HG02610 (cell line): ENCODE results near the gene NT5C3A.

Experiments used
- ATAC-seq: cut with Tn5 transposase; IDR thresholded peaks from one replicate; pipeline ENCODE4 v1.9.1; 2021; ENCODE audit warnings: mild to moderate bottlenecking, moderate library complexity; ENCODE audit not compliant: unreplicated experiment

NT5C3A gene

DNA sequence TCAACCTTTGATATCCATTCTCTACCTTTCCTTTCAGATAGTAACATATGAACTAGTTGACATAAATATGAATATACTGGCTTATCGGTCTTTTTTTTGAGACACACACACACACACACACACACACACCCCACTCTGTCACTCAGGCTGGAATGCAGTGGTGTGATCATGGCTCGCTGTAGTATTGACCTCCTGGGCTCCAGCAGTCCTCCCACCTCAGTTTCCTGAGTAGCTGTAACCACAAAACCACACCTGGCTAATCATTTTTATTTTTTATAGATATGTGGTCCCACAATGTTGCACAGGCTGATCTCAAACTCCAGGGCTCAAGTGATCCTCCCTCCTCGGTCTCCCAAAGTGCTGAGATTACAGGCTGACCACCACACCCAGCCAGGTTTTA, 14.2 kb upstream of the NT5C3A start:
- no peak for ATAC-seq

DNA sequence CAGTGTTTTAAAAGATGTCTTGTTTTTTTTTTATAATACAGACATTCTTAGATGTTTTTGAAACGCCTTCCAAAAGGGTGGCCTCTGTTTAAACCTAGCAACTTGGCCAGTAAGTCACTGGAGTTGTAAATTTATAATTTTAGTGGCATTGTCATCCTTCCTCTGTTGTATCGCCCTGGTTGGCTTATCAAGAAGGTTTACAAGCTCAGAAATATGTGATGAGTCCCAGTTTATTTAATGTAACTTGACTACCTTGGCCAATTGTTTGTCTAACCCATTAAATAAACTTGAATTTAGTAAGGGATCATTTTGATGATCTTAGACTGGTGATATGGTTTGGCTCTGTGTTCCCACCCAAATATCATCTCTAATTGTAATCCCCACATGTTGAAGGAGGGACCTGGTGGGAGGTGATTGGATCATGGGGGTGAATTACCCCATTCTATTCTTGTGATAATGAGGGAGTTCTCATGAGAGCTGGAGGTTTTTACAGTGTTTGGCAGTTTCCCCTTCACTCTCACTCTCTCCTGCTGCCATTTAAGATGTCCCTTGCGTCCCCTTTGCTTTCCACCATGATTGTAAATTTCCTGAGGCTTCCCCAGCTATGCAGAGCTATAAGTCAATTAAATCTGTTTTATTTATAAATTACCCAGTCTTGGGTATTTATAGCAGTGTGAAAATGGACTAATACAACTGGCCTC, 13.4 kb upstream of the NT5C3A start:
- ATAC-seq, result no peak

DNA sequence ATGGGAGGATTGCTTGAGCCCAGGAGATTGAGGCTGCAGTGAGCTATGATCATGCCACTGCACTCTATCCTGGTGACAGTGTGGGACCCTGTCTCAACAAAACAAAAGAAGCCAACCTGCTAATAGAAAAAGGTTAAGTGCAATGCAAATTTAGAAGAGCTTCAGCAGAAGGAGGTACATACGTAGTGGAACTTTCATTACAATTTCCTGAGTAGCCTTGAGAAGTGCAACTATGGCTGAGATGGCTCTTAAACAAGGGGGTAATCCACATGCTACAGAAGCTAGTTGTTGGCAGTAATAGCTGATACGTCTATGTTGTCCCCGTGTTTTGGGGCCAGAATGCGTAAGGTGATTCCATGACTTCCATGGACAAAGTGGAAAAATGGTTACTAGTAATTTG, 10.7 kb upstream of the NT5C3A start:
- no peak for ATAC-seq

DNA sequence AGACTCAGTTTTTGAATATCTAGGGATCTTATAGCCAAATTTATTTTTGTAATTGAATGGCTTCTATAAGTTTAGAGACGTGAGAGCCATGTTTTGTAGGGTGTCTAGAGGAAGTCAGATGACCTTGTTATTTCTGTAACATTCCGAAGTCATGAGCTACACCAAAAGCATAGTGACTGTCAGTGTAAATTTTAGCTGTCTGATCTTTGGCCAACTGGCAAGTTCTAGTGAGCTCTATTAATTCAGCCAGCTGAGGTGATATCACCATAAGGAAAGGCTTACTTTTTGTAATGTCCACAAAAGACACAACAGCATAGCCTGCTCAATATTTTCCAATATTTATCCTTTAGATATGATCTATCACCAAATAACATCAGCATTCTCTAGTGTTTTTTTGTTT, 9.9 kb upstream of the NT5C3A start:
- ATAC-seq, result no peak

DNA sequence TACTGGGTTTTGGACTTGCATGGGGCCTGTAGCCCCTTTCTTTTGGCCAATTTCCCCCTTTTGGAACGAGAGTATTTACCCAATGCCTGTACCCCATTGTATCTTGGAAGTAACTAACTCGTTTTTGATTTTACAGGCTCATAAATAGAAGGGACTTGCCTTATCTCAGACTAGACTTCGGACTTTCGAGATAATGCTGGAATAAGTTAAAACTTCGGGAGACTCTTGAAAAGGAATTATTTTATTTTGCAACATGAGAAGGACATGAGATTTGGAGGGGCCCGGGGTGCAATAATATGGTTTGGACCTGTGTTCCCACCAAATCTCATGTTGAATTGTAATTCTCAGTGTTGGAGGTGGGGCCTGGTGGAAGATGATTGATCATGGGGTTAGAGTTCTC, 8.3 kb upstream of the NT5C3A start:
- ATAC-seq, result no peak

DNA sequence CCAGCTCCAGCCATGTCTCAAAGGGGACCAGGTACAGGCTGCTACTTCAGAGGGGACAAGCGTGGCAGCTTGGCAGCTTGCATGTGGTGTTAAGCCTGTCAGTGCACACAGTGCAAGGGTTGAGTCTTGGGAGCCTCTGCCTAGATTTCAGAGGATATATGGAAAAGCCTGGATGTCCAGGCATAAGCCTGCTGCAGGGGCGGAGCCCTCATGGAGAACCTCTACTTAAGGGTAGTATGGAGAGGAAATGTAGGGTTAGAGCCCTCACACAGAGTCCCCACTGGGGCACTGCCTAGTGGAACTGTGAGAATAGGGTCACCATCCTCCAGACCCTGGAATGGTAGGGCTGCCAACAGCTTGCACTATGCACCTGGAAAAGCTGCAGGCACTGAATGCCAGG, 7.7 kb upstream of the NT5C3A start:
- no peak for ATAC-seq

DNA sequence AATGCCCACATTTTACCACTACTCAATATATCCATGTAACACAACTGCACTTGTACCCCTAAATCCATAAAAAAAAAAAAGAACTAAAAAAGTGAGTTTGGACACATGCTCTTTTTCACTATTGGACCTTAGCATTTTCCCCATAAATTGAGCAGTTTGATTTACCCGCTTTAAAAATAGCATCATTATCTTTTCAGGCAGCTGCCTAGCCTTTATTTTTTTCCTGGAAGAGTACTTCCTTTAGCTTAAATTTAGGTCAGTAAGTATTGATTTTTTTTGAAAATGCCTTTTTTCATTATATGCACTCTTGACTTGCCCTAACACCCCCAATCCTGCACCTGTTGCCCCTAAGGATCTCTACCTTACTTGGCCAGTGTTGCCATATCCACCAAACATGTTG, 5.3 kb upstream of the NT5C3A start:
- no peak for ATAC-seq

DNA sequence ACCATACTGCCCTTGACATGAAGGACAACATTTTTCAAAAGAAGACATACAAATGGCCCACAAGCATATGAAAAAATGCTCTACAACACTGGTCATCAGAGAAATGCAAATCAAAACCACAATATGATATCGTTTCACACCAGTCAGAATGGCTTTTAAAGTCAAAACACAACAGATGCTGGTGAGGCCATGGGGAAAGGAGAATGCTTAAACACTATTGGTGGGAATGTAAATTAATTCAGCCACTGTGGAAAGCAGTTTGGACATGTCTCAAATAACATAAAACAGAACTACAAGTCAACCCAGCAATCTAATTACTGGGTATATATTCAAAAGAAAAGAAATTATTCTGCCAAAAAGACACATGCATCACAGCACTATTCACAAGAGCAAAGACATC, 4.2 kb upstream of the NT5C3A start:
- ATAC-seq, result no peak

DNA sequence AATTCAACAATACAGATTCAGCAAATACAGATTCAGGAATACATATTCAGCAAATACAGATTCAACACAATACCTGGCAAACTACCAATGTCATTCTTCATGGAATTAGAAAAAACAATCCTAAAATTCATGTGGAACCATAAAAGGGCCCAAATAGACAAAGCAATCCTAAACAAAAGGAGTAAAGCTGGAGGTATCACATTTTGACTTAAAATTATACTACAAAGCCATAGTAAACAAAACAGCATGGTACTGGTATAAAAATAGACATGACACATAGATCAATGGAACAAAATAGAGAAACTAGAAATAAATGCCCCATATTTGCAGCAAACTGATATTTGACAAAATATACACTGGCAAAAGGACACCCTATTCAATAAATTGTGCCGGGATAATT, 3.4 kb upstream of the NT5C3A start:
- no peak for ATAC-seq

DNA sequence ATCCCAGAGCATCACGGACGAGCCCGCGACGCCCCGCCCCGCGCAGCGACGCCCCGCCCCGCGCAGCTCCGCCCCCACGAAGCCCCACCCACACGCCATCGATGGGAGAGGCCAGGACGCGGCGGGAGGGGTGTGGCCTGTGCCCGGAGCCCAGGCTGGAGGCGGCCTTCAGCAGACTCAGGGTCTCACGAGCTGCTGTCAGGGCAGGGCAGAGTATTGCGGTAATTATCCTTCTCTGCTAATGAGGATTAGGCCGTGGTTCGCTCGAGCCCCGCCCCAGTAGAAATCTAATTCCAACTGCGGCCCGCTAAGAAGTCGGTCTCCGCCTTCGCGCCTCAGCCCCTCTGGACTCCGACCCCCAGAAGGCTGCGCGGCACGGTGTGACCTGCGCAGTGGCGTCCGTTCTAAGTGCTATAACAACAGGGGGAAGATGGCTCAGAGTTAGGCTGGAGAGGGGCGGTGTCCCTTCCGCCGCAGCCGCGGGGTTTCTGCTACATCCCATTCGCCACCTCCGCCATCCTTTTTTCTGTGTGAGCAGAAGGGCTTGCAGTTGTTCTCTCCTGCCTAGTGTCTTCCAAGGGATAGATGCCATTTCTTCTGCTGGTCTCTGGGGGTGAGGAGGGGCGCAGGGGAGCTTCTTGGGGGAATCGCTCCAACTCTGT, 337 bp upstream of the NT5C3A start:
- ATAC-seq, result peak; percentile 95

DNA sequence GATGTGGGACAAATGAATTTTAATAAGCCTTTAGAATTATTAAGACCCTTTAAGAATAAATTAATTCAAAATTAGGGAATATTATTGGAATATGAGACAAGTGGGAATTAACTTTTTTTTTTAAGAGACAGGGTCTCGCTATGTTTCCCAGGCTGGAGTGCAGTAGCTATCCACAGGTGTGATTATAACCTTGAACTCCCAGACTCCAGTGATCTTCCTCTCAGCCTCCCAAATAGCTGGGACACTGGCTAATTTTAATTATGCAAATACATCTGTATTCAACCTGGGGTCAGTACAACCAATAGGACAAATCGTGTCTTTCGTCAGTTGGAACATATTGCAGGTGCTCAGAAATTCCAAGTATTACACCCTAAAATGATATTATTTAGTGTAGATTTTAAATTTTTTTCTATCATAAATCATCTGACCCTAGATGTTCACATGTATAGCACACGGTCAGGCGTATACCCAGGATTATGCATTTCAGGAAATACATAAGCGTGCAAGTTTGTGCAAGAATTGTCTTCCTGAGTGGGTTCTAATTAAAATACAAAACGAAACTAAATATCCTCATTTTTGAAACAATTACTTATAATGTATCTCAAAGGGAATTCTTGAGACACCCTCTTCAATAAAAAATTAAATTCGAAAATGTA, 1.2 kb downstream of the NT5C3A start:
- ATAC-seq, result no peak

DNA sequence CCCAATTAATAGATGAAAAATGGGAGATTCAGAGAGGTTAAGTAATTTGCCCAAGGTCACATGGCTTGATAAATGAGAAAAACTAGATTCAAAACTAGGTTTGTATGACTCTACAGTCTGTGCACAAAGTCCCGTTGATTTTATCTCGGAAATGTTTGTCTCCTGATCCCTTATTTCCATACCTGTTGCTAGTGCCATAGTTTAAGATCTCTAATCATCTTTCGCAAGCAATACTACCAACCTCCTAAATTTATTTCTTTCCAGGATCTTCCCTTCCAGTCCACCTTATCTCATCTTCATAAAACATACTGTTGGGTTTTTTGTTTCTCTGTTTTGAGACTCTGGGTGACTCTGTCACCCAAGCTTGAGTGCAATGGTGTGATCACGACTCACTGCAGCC, 2.9 kb downstream of the NT5C3A start:
- ATAC-seq, result no peak

DNA sequence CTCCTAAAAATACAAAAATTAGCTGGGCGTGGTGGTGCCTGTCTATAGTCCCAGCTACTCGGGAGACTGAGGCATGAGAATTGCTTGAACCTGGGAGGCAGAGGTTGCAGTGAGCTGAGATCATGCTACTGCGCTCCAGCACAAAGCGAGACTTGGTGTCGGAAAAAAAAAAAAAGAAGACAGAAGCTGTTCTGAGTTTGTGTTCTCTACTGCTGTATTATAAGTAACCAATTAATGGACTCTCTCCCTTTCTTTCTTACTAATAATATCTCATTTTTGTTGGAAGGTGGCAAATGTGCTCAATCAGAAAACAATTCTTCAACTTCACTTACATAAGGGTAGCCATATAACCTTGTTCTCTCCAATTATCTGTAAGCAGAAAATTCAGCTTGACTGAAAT, 7.4 kb downstream of the NT5C3A start:
- no peak for ATAC-seq

DNA sequence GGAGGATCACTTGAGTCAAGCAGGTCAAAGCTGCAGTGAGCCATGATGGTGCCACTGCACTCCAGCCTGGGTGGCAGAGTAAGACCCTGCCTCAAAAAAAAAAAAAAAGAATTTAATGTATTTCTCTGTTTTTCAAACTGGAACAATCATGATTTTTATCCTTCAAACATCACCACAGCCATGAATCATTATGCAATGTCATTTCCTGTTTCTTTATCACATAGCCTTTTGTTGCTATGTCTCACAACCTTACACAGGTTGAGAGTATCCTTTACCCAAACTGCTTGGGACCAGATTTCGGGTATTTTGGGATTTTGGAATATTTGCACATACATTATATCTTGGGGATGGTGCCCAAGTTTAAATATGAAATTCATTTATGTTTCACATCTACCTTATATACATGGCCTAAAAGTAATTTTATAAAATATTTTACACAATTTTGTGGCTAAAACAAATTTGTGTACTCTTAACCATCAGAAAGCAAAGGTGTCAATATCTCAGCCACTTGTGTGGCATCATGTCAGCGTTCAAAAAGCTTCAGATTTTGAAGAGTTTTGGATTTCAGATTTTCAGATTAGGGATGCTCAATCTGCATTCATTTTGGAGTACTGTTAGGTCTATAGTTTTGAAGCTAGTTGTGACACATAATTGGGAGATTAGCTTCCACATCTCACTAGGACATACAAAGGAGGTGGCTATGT, 8.2 kb downstream of the NT5C3A start:
- ATAC-seq, result peak; percentile 57

DNA sequence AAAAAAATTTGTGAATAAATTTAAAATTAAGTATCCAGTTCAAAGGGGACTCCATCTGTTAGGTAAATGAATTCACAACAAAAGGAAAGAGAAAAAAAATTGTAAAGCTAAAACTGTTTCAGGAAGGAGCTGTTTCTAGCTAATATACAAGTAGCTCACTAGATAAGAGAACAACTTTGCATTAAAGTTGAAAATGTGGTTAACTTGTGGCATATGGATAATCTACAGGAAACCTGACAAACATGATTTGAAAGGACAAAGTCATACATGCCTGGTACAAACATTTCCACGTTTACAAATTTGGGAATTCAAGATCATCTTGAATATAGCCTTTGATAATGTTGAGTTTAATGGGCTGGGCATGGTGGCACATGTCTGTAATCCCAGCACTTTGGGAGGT, 8.9 kb downstream of the NT5C3A start:
- no peak for ATAC-seq

DNA sequence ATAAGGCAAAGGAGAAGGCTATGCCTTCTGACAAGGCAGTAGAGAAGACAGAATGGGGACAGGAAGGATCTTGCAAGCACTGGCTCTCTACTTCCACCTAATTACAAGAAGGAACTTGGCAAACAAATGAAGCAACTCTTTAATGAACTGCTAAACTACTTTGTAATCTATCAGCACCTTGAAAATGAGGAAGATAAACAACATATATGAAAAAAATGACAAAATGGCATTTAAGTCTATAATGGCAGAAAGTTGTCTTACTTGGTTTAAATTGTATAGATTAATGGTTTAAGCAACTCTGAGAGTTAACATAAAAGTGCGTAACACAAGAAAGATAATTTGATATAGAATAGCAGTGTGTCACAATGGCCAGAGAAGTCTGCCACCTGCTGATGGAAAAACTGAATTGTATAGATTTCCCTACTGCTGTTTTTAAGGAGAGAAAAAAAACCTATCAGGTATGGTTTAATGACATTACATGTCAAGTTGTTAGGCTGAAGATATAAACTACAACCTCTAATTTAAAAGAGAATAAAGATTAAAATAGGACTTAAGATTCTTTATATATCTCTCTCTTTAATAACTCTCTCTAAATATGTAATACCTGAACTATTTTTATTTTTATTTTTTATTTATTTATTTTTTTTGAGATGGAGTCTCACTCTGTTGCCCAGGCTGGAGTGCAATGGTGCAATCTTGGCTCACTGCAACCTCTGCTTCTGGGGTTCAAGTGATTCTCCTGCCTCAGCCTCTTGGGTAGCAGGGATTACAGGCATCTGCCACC, 11.8 kb downstream of the NT5C3A start:
- ATAC-seq, result no peak

DNA sequence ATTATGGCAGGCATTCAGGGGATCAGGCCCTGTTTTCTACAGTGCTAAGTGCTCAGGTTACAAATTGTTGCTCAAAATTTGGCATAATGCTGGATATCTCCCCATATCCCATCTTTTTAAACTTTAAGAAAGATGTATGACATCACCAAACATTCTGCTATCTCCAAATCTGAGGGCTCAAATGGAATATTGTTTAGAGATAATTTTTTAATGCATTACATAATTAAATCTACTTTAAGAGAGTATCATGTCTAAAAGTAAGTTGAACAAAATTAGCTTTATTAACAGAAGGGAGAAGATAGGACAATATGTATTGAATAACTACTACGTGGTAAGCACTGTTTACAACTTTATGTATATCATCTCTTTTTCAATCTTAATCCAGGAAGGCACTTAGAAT, 13.9 kb downstream of the NT5C3A start:
- no peak for ATAC-seq

DNA sequence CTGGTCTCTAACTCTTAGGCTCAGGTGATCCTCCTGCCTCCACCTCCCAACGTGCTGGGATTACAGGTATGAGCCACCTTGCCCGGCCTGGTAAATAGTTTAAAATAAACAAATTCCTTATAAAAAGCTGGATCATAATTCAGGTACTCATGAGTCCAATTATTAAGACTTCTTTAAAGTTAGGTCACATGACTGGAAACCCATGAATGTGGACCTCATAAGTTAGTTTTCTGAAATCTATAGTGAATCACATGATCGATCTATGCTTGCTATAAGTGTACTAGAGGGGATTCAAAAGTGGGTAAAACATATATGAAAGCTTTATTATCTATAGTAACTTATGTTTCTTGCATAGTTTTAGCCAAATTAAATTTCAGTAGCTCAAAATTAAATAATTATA, 14.3 kb downstream of the NT5C3A start:
- no peak for ATAC-seq

DNA sequence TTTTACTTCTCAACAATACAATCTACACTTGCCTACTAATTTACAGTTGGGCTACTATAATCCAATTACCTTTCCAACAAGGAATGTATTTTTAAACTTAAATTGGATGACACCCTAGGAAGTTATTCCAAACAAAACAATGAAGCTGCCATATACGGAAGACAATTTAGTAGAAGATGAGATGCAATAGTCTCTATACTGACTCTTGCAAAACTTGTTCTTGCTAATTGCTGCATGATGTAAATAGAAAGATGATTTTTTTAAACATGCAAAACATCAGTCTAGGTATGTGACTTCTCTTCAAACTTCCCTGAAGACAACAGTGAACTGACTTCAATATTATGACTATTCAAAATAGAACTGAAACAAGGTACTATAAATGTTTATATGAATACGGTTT, 17.6 kb downstream of the NT5C3A start:
- ATAC-seq, result peak; percentile 36

DNA sequence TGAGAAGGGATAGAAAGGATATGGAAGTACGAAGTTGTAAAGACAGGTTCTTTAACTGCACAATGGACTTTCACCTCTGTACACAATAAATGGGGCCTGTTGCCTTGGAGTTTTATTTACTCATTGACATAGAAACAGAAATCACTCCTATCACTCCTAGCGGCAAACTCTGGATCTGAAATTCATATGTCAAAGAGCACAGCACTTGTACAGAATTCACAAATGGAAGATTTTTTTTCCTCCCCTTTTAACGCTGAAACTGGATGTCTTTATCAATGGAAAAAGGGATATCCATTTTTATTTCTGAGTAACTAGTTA, 18.2 kb downstream of the NT5C3A start:
- no peak for ATAC-seq
